ENCODE measurements around the gene CDK1. TPM values are rescaled to one million over a fixed set of nuclear protein-coding genes. Genes with fewer than 3 reads are reported as not detected.
"Not testable (repeated sequence)": the region's sequence is repeated elsewhere in the genome, so short reads cannot be mapped to it uniquely, and the experiment has no call there.

The CDK1 gene
- total RNA-seq, 1 donor from 2014 or later: 10.4 TPM

GRCh38 chr10:60822809-60823208 lies 44.5 kb downstream of the CDK1 start:
- TF ChIP-seq CTCF (IDR thresholded peaks at IDR 0.05; ENCODE audit: partially characterized antibody, unreplicated experiment): no peak
- H3K36me3 Mint-ChIP-seq (ENCODE audit: unreplicated experiment): no peaks in the 10 kb centered on the region
- no peak for DNase-seq
- H3K27me3 Mint-ChIP-seq (ENCODE audit: unreplicated experiment): no peaks in the 10 kb centered on the region
- no peak overlapping the region for H3K27ac Mint-ChIP-seq (ENCODE audit: unreplicated experiment)
- no peak overlapping the region for H3K4me3 Mint-ChIP-seq (ENCODE audit: unreplicated experiment)
- no peaks in the 10 kb centered on the region for H3K9me3 Mint-ChIP-seq (ENCODE audit: unreplicated experiment)
- H3K4me1 Mint-ChIP-seq (ENCODE audit: low read depth, unreplicated experiment): peaks cover 1% of the 10 kb centered on the region

DNA sequence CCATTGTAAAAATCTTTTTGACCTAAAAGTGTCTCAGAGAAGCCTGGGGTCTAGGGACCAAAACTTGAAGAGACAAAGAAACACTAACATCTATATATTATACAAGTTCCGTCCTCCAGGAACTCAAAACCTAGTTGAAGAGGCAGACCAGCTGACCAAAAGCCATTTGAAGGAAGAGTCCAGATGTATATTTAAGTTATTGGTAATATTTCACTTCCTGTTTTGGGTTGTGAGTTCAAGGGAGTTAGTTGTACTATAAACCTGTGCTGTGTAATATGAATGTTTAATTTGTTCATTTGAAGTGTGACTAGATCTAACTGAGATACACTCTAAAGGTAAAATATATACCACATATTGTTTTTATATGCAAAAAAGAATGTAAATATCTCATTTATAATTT lies 45.0 kb downstream of the CDK1 start:
- H3K9me3 Mint-ChIP-seq (ENCODE audit: unreplicated experiment): no peaks in the 10 kb centered on the region
- H3K27ac Mint-ChIP-seq (ENCODE audit: unreplicated experiment): no peak overlapping the region
- no peak for DNase-seq
- no peak for TF ChIP-seq CTCF (IDR thresholded peaks at IDR 0.05; ENCODE audit: partially characterized antibody, unreplicated experiment)
- H3K27me3 Mint-ChIP-seq (ENCODE audit: unreplicated experiment): no peaks in the 10 kb centered on the region
- H3K4me3 Mint-ChIP-seq (ENCODE audit: unreplicated experiment): no peak overlapping the region
- no peaks in the 10 kb centered on the region for H3K36me3 Mint-ChIP-seq (ENCODE audit: unreplicated experiment)
- peaks cover 5% of the 10 kb centered on the region for H3K4me1 Mint-ChIP-seq (ENCODE audit: low read depth, unreplicated experiment)

DNA sequence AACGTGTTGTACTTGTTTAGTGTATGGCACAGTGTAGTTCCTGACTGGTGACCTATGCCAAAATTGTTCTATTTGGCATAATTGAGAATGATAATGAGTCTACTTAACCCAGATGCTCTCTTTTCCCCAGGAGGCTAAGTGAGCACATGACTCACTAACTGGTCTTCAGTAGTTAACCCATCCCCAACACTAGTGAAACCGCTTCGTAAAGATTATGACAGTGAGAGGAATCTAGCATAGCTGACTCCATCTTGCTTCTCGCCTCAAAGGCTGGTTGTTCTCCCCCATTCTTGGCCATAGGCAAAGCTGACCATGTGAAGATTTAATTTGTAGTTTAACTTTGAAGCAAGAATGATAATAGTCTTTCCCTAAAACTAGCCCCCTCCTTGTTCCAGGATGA lies 47.2 kb downstream of the CDK1 start:
- no peak for TF ChIP-seq CTCF (IDR thresholded peaks at IDR 0.05; ENCODE audit: partially characterized antibody, unreplicated experiment)
- Mint-ChIP-seq H3K27ac (ENCODE audit: unreplicated experiment) (no peak overlapping the region), H3K9me3 (ENCODE audit: unreplicated experiment) (no peaks in the 10 kb centered on the region), H3K27me3 (ENCODE audit: unreplicated experiment) (no peaks in the 10 kb centered on the region), H3K4me3 (ENCODE audit: unreplicated experiment) (no peak overlapping the region), H3K4me1 (ENCODE audit: low read depth, unreplicated experiment) (peaks cover 7% of the 10 kb centered on the region), H3K36me3 (ENCODE audit: unreplicated experiment) (no peaks in the 10 kb centered on the region)
- DNase-seq: no peak

- DNase-seq: no peak
- H3K9me3 Mint-ChIP-seq (ENCODE audit: unreplicated experiment): no peaks in the 10 kb centered on the region
- H3K4me1 Mint-ChIP-seq (ENCODE audit: low read depth, unreplicated experiment): peaks cover 7% of the 10 kb centered on the region
- no peak overlapping the region for H3K27ac Mint-ChIP-seq (ENCODE audit: unreplicated experiment)
- no peaks in the 10 kb centered on the region for H3K36me3 Mint-ChIP-seq (ENCODE audit: unreplicated experiment)
- H3K4me3 Mint-ChIP-seq (ENCODE audit: unreplicated experiment): no peak overlapping the region
- no peaks in the 10 kb centered on the region for H3K27me3 Mint-ChIP-seq (ENCODE audit: unreplicated experiment)
- no peak for TF ChIP-seq CTCF (IDR thresholded peaks at IDR 0.05; ENCODE audit: partially characterized antibody, unreplicated experiment)
These were observed 49.7 kb downstream of the CDK1 start for GRCh38 chr10:60827791-60828488.

DNA sequence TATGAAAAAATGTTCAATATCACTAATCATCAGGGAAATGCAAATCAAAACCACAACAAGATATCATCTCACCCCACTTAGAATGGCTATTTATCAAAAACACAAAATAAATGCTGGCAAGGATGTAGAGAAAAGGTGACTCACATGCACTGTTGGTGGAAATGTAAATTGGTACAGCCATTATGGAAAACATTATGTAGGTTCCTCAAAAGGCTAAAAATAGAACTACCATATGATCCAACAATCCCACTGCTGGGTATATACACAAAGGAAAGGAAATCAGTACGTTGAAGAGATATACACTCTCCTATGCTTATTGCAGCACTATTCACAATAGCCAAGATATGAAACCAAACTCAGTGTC lies 50.2 kb downstream of the CDK1 start:
- Mint-ChIP-seq H3K4me3 (ENCODE audit: unreplicated experiment) (no peak overlapping the region), H3K27ac (ENCODE audit: unreplicated experiment) (no peak overlapping the region), H3K4me1 (ENCODE audit: low read depth, unreplicated experiment) (peaks cover 7% of the 10 kb centered on the region), H3K9me3 (ENCODE audit: unreplicated experiment) (no peaks in the 10 kb centered on the region), H3K36me3 (ENCODE audit: unreplicated experiment) (no peaks in the 10 kb centered on the region), H3K27me3 (ENCODE audit: unreplicated experiment) (no peaks in the 10 kb centered on the region)
- no peak for DNase-seq
- TF ChIP-seq CTCF (IDR thresholded peaks at IDR 0.05; ENCODE audit: partially characterized antibody, unreplicated experiment): no peak

DNA sequence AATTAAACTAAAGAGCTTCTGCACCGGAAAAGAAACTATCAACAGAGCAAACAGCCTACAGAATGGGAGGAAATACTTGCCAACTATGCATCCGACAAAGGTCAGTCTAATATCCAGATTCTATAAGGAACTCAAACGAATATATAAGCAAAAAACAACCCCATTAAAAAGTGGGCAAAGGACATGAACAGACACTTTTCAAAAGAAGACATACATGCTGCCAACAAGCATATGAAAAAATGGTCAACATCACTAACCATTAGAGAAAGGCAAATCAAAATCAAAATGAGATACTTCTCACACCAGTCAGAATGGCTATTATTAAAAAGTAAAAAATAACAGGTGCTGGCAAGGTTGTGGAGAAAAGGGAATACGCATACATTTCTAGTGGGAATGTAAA lies 53.9 kb downstream of the CDK1 start:
- DNase-seq; H3K36me3 Mint-ChIP-seq (ENCODE audit: unreplicated experiment); H3K27me3 Mint-ChIP-seq (ENCODE audit: unreplicated experiment); H3K9me3 Mint-ChIP-seq (ENCODE audit: unreplicated experiment); H3K27ac Mint-ChIP-seq (ENCODE audit: unreplicated experiment); H3K4me3 Mint-ChIP-seq (ENCODE audit: unreplicated experiment): not testable (repeated sequence)
- peaks cover 11% of the 10 kb centered on the region for H3K4me1 Mint-ChIP-seq (ENCODE audit: low read depth, unreplicated experiment)
